Left ventricle myocardium inferior (tissue), 1 donor: Measurements from ENCODE around the gene PXYLP1. TPM values are rescaled to one million over a fixed set of nuclear protein-coding genes. Genes with fewer than 3 reads are reported as not detected.

ENCODE experiments used
- DNase-seq: peaks from one replicate; pipeline ENCODE4 v3.0.0-alpha.2; 2020
- H3K27ac ChIP-seq: fragments of 200-600 bp; replicated peaks from 2 replicates; pipeline ENCODE4 v1.8.0; 2021
- H3K27me3 ChIP-seq: fragments of 200-600 bp; 2 replicates; pipeline ENCODE4 v1.8.0; 2021; ENCODE audit warnings: low read depth
- H3K36me3 ChIP-seq: fragments of 200-600 bp; 2 replicates; pipeline ENCODE4 v1.8.0; 2021
- H3K4me1 ChIP-seq: fragments of 200-600 bp; 2 replicates; pipeline ENCODE4 v1.8.0; 2021
- H3K4me3 ChIP-seq: fragments of 200-600 bp; 2 replicates; pipeline ENCODE4 v1.8.0; 2021; ENCODE audit warnings: mild to moderate bottlenecking, moderate library complexity
- H3K9me3 ChIP-seq: fragments of 200-600 bp; replicated peaks from 2 replicates; pipeline ENCODE4 v1.8.0; 2021
- CTCF ChIP-seq: fragments of 200-600 bp; IDR thresholded peaks from 2 replicates; pipeline ENCODE4 v1.8.0; 2021; ENCODE audit warnings: antibody characterized with exemption, mild to moderate bottlenecking, borderline replicate concordance
- intact Hi-C: fragments of 100-400 bp; cut with micrococcal nuclease; formaldehyde crosslinking; loops from one replicate; pipeline ENCODE4 v1.11.0; 2022
- total RNA-seq: library from RNA; stranded (reverse); fragmentation: NEBNext Ultra II Directional; extraction: Animal tissue kit (Norgen Biotek cat#: 25700); gene quantifications from one replicate; pipeline ENCODE4 v1.2.1, GENCODE V29; 2021
- donor health status: DM: no; HTN: yes; CAD: no; lungs with severe emphysema.

Gene PXYLP1
- total RNA-seq, 1 donor from 2014 or later: 25.6 TPM

GRCh38 chr3:141266797-141267555 is 35.4 kb downstream of the PXYLP1 start:
- peaks cover 19% of the 10 kb centered on the region for H3K36me3 ChIP-seq
- H3K9me3 ChIP-seq: no peaks in the 10 kb centered on the region
- H3K27me3 ChIP-seq: no peaks in the 10 kb centered on the region
- no peak for TF ChIP-seq CTCF
- no peak for DNase-seq
- intact Hi-C loops: no loop called here
- H3K27ac ChIP-seq: no peak overlapping the region
- peaks cover 15% of the 10 kb centered on the region for H3K4me1 ChIP-seq
- H3K4me3 ChIP-seq: peak overlapping the region; percentile 46

- Histone ChIP-seq H3K9me3 (no peaks in the 10 kb centered on the region), H3K4me1 (peaks cover 18% of the 10 kb centered on the region), H3K4me3 (peak overlapping the region; percentile 46)
Measured at GRCh38 chr3:141267629-141268028, 36.0 kb downstream of the PXYLP1 start.

GRCh38 chr3:141268306-141268705 is 36.7 kb downstream of the PXYLP1 start:
- intact Hi-C loops: no loop called here
- no peak for DNase-seq
- Histone ChIP-seq H3K36me3 (peaks cover 15% of the 10 kb centered on the region), H3K4me1 (peaks cover 18% of the 10 kb centered on the region), H3K27me3 (no peaks in the 10 kb centered on the region), H3K9me3 (no peaks in the 10 kb centered on the region), H3K27ac (no peak overlapping the region), H3K4me3 (no peak overlapping the region)
- TF ChIP-seq CTCF: no peak

More at GRCh38 chr3:141267629-141268028, 36.0 kb downstream of the PXYLP1 start:
- TF ChIP-seq CTCF: no peak
- Histone ChIP-seq H3K27me3 (no peaks in the 10 kb centered on the region), H3K27ac (no peak overlapping the region), H3K36me3 (peaks cover 15% of the 10 kb centered on the region)
- intact Hi-C loops: no loop called here
- no peak for DNase-seq

GRCh38 chr3:141268791-141269190 is 37.2 kb downstream of the PXYLP1 start:
- no peaks in the 10 kb centered on the region for H3K27me3 ChIP-seq
- peaks cover 15% of the 10 kb centered on the region for H3K36me3 ChIP-seq
- H3K27ac ChIP-seq: no peak overlapping the region
- intact Hi-C loops: no loop called here
- H3K9me3 ChIP-seq: no peaks in the 10 kb centered on the region
- no peak for DNase-seq
- TF ChIP-seq CTCF: no peak
- no peak overlapping the region for H3K4me3 ChIP-seq
- peaks cover 18% of the 10 kb centered on the region for H3K4me1 ChIP-seq

GRCh38 chr3:141269961-141270360 is 38.3 kb downstream of the PXYLP1 start:
- no peak for DNase-seq
- intact Hi-C loops: no loop called here
- Histone ChIP-seq H3K4me1 (peaks cover 18% of the 10 kb centered on the region), H3K27me3 (no peaks in the 10 kb centered on the region), H3K27ac (no peak overlapping the region), H3K9me3 (no peaks in the 10 kb centered on the region), H3K36me3 (peaks cover 15% of the 10 kb centered on the region), H3K4me3 (no peak overlapping the region)
- no peak for TF ChIP-seq CTCF
